Stimulated activated CD8-positive, alpha-beta memory T cell treated with anti-CD3 and anti-CD28 coated beads, Interleukin-4, amount 100 ng/mL, for 24 hours (primary cell): Measurements from ENCODE around the gene NHERF2.

Source experiments
- DNase-seq: peaks from one replicate; pipeline ENCODE4 v3.0.0-alpha.2; 2020; ENCODE audit warnings: low read depth

The NHERF2 gene

GRCh38 chr16:2040787-2041522 lies 14.3 kb downstream of the NHERF2 start:
- DNase-seq, result no peak

- DNase-seq, result no peak
Measured at GRCh38 chr16:2042171-2042985, 15.7 kb downstream of the NHERF2 start.

GRCh38 chr16:2042986-2043666 lies 16.4 kb downstream of the NHERF2 start:
- no peak for DNase-seq

- DNase-seq, result no peak
Measured at GRCh38 chr16:2043667-2044451, 17.2 kb downstream of the NHERF2 start.

GRCh38 chr16:2044541-2044940 lies 17.8 kb downstream of the NHERF2 start:
- DNase-seq, result no peak

GRCh38 chr16:2045965-2046892 lies 19.5 kb downstream of the NHERF2 start:
- no peak for DNase-seq

GRCh38 chr16:2046893-2047329 lies 20.2 kb downstream of the NHERF2 start:
- DNase-seq, result no peak

GRCh38 chr16:2047330-2048115 lies 20.8 kb downstream of the NHERF2 start, which contains the start of the genes NTHL1 and TSC2:
TSS of gene NTHL1 (minus strand) at chr16:2047834. CDS start at chr16:2047823, 11 bp downstream.
TSS of gene TSC2 (plus strand) at chr16:2047985. CDS start at chr16:2048616, 631 bp downstream.
- peak; percentile 93 for DNase-seq

GRCh38 chr16:2048116-2048543 lies 21.4 kb downstream of the NHERF2 start:
- no peak for DNase-seq

- no peak for DNase-seq
Measured at GRCh38 chr16:2053211-2053610, 26.5 kb downstream of the NHERF2 start.

GRCh38 chr16:2053897-2054296 lies 27.2 kb downstream of the NHERF2 start:
- DNase-seq, result no peak

GRCh38 chr16:2054543-2055245 lies 28.0 kb downstream of the NHERF2 start:
- DNase-seq, result no peak

- no peak for DNase-seq
Measured at GRCh38 chr16:2056077-2056476, 29.4 kb downstream of the NHERF2 start.

GRCh38 chr16:2056681-2057407 lies 30.1 kb downstream of the NHERF2 start:
- DNase-seq, result no peak

GRCh38 chr16:2057438-2057837 lies 30.7 kb downstream of the NHERF2 start:
- no peak for DNase-seq

- DNase-seq, result no peak
Measured at GRCh38 chr16:2058420-2058819, 31.7 kb downstream of the NHERF2 start.

- DNase-seq, result no peak
Measured at GRCh38 chr16:2058872-2059271, 32.2 kb downstream of the NHERF2 start.

GRCh38 chr16:2060346-2060745 lies 33.6 kb downstream of the NHERF2 start:
- DNase-seq, result no peak
